Measurements from ENCODE around the gene LTBP2. TPM values are rescaled to one million over a fixed set of nuclear protein-coding genes. Genes with fewer than 3 reads are reported as not detected.

The LTBP2 gene
- total RNA-seq, 1 donor from 2014 or later: 39.5 TPM

DNA sequence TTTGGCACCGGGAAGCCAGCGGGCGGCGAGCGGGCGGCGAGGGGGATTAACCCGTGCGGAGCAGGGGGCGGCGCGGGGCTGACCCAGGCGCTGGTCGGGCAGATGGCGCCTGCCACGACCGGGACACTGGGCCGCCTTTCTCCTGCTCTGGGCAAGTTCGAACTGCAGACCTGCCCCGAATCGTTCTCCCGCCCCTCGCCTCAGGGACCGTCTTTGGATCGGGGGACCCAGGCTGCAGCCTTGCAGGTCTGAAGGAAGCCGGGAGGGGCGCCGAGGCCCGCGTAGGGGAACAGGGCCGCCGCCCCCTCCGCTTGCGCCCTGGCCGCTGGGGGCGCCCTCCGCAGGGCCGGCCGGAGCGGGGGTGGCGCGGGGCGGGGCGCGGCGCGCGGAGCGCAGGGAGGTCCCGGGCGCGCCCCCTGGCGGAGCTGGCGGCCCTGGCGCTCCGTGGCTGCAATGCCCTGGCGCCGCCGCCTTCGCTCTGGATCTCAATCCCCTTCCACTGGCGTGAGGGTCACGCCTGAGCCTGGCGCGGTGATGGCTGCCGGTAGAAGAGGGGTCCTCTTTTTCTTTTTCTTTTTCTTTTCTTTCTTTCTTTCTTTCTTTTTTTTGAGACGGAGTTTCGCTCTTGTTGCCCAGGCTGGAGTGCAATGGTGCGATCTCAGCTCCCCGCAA, 449 bp upstream of the LTBP2 start:
- TF ChIP-seq, protein P1, sequence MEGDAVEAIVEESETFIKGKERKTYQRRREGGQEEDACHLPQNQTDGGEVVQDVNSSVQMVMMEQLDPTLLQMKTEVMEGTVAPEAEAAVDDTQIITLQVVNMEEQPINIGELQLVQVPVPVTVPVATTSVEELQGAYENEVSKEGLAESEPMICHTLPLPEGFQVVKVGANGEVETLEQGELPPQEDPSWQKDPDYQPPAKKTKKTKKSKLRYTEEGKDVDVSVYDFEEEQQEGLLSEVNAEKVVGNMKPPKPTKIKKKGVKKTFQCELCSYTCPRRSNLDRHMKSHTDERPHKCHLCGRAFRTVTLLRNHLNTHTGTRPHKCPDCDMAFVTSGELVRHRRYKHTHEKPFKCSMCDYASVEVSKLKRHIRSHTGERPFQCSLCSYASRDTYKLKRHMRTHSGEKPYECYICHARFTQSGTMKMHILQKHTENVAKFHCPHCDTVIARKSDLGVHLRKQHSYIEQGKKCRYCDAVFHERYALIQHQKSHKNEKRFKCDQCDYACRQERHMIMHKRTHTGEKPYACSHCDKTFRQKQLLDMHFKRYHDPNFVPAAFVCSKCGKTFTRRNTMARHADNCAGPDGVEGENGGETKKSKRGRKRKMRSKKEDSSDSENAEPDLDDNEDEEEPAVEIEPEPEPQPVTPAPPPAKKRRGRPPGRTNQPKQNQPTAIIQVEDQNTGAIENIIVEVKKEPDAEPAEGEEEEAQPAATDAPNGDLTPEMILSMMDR (IDR thresholded peaks at IDR 0.05): peak; percentile 55
- Histone ChIP-seq H3K4me1 (peaks cover 38% of the 10 kb centered on the region), H3K27me3 (ENCODE audit: low read depth) (peaks cover 24% of the 10 kb centered on the region), H3K4me3 (peak overlapping the region; percentile 71), H3K36me3 (no peaks in the 10 kb centered on the region), H3K27ac (peak overlapping the region; percentile 53), H3K9me3 (no peaks in the 10 kb centered on the region)
- ATAC-seq (peak; percentile 89 to 95), DNase-seq (peak; percentile 87)
- intact Hi-C loops (cut with DNase I): no loop called here

GRCh38 chr14:74610866-74611649, 979 bp downstream of the LTBP2 start:
- H3K4me1 ChIP-seq: peaks cover 24% of the 10 kb centered on the region
- DNase-seq: no peak
- H3K36me3 ChIP-seq: no peaks in the 10 kb centered on the region
- H3K9me3 ChIP-seq: no peaks in the 10 kb centered on the region
- TF ChIP-seq, protein P1 (IDR thresholded peaks at IDR 0.05): no peak
- H3K27me3 ChIP-seq (ENCODE audit: low read depth): peaks cover 24% of the 10 kb centered on the region
- H3K4me3 ChIP-seq: peak overlapping the region; percentile 71
- H3K27ac ChIP-seq: peak overlapping the region; percentile 53
- ATAC-seq: peak in 1 of 2 donors; percentile 1
- intact Hi-C loops (cut with DNase I): no loop called here

- peaks cover 24% of the 10 kb centered on the region for H3K27me3 ChIP-seq (ENCODE audit: low read depth)
- peaks cover 27% of the 10 kb centered on the region for H3K4me1 ChIP-seq
- no peak for ATAC-seq
- no peak for DNase-seq
- TF ChIP-seq, protein P1 (IDR thresholded peaks at IDR 0.05): no peak
- no peak overlapping the region for H3K27ac ChIP-seq
- no peaks in the 10 kb centered on the region for H3K9me3 ChIP-seq
- peak overlapping the region; percentile 71 for H3K4me3 ChIP-seq
- intact Hi-C loops (cut with DNase I): no loop called here
- no peaks in the 10 kb centered on the region for H3K36me3 ChIP-seq
Measured at GRCh38 chr14:74610199-74610865, 1.7 kb downstream of the LTBP2 start.

DNA sequence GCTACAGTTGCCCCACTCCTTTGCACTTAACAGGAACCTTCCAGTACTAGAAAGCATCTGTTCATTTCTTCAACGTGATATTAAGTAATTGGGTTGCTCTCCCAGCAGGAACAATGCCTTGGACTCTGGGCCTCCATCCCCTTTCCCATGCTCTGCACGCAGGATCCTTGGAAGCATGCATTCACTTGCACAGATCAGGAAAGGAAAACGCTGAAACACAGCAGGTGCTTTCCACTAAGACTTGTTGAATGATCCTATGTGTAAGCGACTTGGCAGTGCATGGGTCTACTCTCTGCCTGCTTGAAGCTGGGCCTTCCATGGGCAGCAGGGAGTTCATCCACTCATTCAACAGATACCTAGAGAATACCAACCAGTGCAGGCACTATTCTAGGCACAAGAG, 2.3 kb downstream of the LTBP2 start:
- H3K36me3 ChIP-seq: no peaks in the 10 kb centered on the region

More for the DNA sequence above, 2.3 kb downstream of the LTBP2 start:
- ATAC-seq (no peak), DNase-seq (no peak)
- TF ChIP-seq, protein P1 (IDR thresholded peaks at IDR 0.05): no peak
- Histone ChIP-seq H3K9me3 (no peaks in the 10 kb centered on the region), H3K27me3 (ENCODE audit: low read depth) (peaks cover 24% of the 10 kb centered on the region), H3K4me3 (peak overlapping the region; percentile 71), H3K4me1 (peaks cover 27% of the 10 kb centered on the region), H3K27ac (no peak overlapping the region)
- intact Hi-C loops (cut with DNase I): no loop called here

Measured in lower lobe of right lung (tissue), 2 donors.